HepG2 (cell line): ENCODE results near the gene MRPS25.

Experiments
- FOXA3 ChIP-seq: IDR thresholded peaks from 2 replicates; pipeline ENCODE4 v1.6.1; 2016; ENCODE audit warnings: missing genetic modification reagents, missing compliant biosample characterization
- KLF11 ChIP-seq: IDR thresholded peaks from 2 replicates; pipeline ENCODE4 v1.6.1; 2016; ENCODE audit warnings: missing compliant biosample characterization
- NFE2L1 ChIP-seq: sonication (generic); formaldehyde crosslinking; IDR thresholded peaks from 2 replicates; pipeline ENCODE4 v1.4.0; 2020; ENCODE audit warnings: missing genetic modification reagents, mild to moderate bottlenecking, borderline replicate concordance
- ZNF121 ChIP-seq: sonication (generic); formaldehyde crosslinking; IDR thresholded peaks from 2 replicates; pipeline ENCODE4 v1.5.0; 2020; ENCODE audit warnings: mild to moderate bottlenecking, missing genetic modification reagents
- ZNF766 ChIP-seq: sonication (generic); formaldehyde crosslinking; IDR thresholded peaks from 2 replicates; pipeline ENCODE4 v1.5.0; 2020; ENCODE audit warnings: missing genetic modification reagents, borderline replicate concordance
- TF ChIP-seq, protein P1 (sequence below): sonication (generic); formaldehyde crosslinking; IDR thresholded peaks from 2 replicates; pipeline ENCODE4 v1.5.0; 2020; ENCODE audit warnings: mild to moderate bottlenecking, missing genetic modification reagents, moderate library complexity
- TF ChIP-seq, protein P2 (sequence below): sonication (generic); formaldehyde crosslinking; IDR thresholded peaks from 2 replicates; pipeline ENCODE4 v1.9.0; 2021; ENCODE audit warnings: missing genetic modification reagents, mild to moderate bottlenecking, borderline replicate concordance
- TF ChIP-seq, protein P3 (sequence below), 2 experiments: IDR thresholded peaks; 2 replicates each; pipeline ENCODE4 v1.6.1; 2011 to 2012; ENCODE audit warnings: low read length in 2 of 2, borderline replicate concordance in 1 of 2, low read depth in 1 of 2, mild to moderate bottlenecking in 1 of 2, moderate library complexity in 1 of 2

DNA sequence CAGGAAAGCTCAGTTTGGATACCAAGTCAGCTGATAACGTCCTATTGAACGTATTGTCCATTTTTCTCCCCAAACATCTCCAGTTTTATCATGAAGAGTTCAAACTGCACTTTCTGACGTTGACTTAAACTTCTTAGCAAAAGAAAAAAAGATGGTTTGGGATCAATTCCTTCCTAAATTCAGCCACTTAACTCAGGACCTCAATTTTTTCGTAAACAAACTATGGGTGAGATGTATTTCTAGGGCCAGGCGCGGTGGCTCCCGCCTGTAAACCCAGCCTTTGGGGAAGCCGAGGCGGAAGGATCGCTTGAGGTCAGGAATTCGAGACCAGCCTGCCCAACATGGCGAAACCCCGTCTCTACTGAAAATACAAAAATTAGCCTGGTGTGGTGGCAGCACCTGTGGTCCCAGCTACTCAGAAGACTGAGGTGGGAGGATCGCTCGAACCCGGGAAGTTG, 464 bp upstream of the MRPS25 start:
- TF ChIP-seq ZNF121 (CRISPR knock-in tag), result no peak
- TF ChIP-seq, protein P1, sequence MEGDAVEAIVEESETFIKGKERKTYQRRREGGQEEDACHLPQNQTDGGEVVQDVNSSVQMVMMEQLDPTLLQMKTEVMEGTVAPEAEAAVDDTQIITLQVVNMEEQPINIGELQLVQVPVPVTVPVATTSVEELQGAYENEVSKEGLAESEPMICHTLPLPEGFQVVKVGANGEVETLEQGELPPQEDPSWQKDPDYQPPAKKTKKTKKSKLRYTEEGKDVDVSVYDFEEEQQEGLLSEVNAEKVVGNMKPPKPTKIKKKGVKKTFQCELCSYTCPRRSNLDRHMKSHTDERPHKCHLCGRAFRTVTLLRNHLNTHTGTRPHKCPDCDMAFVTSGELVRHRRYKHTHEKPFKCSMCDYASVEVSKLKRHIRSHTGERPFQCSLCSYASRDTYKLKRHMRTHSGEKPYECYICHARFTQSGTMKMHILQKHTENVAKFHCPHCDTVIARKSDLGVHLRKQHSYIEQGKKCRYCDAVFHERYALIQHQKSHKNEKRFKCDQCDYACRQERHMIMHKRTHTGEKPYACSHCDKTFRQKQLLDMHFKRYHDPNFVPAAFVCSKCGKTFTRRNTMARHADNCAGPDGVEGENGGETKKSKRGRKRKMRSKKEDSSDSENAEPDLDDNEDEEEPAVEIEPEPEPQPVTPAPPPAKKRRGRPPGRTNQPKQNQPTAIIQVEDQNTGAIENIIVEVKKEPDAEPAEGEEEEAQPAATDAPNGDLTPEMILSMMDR (CRISPR knock-in tag), result no peak
- no peak for TF ChIP-seq KLF11 (CRISPR knock-in tag)
- TF ChIP-seq FOXA3 (CRISPR knock-in tag), result no peak
- TF ChIP-seq, protein P2, sequence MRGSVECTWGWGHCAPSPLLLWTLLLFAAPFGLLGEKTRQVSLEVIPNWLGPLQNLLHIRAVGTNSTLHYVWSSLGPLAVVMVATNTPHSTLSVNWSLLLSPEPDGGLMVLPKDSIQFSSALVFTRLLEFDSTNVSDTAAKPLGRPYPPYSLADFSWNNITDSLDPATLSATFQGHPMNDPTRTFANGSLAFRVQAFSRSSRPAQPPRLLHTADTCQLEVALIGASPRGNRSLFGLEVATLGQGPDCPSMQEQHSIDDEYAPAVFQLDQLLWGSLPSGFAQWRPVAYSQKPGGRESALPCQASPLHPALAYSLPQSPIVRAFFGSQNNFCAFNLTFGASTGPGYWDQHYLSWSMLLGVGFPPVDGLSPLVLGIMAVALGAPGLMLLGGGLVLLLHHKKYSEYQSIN, result no peak
- no peak for TF ChIP-seq NFE2L1 (CRISPR knock-in tag)
- TF ChIP-seq, protein P3, sequence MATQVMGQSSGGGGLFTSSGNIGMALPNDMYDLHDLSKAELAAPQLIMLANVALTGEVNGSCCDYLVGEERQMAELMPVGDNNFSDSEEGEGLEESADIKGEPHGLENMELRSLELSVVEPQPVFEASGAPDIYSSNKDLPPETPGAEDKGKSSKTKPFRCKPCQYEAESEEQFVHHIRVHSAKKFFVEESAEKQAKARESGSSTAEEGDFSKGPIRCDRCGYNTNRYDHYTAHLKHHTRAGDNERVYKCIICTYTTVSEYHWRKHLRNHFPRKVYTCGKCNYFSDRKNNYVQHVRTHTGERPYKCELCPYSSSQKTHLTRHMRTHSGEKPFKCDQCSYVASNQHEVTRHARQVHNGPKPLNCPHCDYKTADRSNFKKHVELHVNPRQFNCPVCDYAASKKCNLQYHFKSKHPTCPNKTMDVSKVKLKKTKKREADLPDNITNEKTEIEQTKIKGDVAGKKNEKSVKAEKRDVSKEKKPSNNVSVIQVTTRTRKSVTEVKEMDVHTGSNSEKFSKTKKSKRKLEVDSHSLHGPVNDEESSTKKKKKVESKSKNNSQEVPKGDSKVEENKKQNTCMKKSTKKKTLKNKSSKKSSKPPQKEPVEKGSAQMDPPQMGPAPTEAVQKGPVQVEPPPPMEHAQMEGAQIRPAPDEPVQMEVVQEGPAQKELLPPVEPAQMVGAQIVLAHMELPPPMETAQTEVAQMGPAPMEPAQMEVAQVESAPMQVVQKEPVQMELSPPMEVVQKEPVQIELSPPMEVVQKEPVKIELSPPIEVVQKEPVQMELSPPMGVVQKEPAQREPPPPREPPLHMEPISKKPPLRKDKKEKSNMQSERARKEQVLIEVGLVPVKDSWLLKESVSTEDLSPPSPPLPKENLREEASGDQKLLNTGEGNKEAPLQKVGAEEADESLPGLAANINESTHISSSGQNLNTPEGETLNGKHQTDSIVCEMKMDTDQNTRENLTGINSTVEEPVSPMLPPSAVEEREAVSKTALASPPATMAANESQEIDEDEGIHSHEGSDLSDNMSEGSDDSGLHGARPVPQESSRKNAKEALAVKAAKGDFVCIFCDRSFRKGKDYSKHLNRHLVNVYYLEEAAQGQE (IDR thresholded peaks at IDR 0.05; ENCODE audit: borderline replicate concordance in 1 of 2, low read depth in 1 of 2, low read length in 2 of 2), result no peak
- TF ChIP-seq ZNF766, result no peak
